Fibroblast of lung (primary cell): ENCODE measurements around the gene ATP5F1D.

Source experiments
- EZH2 ChIP-seq: IDR thresholded peaks from 2 replicates; pipeline ENCODE4 v1.5.1; 2012; ENCODE audit warnings: low read length, control low read depth, mild to moderate bottlenecking; ENCODE audit errors: missing control alignments
- TF ChIP-seq, protein P1 (sequence below), 2 donors: IDR thresholded peaks in 1 of 2; conservative IDR thresholded peaks in 1 of 2; 1 replicate in 1 of 2; 2 replicates in 1 of 2; pipeline ENCODE4 v1.5.1; 2011 to 2012; ENCODE audit warnings: low read length in 2 of 2, control low read depth in 1 of 2, inconsistent platforms in 1 of 2, low read depth in 1 of 2, mild to moderate bottlenecking in 1 of 2

DNA sequence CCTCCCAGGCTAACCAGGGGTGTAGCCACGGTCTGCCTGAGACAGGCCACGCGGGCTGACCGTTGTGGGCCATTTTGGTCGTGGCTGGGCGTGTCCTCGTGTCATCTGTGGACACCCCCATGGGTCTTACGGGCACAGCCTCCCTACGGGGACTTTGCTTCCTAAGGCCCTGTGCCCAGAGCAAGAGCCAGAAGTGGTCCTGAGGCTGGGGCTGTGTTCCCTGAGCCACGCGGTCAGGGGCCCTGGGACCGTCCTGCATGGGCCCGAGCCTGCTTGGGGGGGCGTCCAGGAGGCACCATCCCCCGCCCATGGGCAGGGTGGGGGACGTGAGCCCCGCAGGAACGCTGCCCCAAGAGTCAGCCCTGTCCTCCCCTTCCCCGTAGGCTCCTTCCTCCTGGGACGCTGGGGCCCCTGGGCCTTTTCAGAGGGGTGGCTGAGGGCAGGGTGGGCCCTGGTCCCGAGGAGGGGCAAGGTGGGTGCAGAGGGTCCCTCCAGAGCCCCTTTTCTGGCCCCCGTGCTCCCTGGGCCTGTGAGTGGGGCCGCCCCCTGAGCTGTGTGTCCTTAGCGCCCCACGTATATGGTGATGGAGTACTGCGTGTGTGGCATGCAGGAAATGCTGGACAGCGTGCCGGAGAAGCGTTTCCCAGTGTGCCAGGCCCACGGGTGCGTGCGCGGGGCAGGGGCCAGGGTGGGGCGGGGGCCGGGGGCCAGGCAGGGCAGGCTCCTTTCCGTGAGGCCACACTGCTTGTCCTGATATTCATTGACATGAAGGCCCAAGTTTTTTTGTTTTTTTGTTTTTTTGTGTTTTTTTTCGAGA, 22.6 kb upstream of the ATP5F1D start:
- TF ChIP-seq, protein P1, sequence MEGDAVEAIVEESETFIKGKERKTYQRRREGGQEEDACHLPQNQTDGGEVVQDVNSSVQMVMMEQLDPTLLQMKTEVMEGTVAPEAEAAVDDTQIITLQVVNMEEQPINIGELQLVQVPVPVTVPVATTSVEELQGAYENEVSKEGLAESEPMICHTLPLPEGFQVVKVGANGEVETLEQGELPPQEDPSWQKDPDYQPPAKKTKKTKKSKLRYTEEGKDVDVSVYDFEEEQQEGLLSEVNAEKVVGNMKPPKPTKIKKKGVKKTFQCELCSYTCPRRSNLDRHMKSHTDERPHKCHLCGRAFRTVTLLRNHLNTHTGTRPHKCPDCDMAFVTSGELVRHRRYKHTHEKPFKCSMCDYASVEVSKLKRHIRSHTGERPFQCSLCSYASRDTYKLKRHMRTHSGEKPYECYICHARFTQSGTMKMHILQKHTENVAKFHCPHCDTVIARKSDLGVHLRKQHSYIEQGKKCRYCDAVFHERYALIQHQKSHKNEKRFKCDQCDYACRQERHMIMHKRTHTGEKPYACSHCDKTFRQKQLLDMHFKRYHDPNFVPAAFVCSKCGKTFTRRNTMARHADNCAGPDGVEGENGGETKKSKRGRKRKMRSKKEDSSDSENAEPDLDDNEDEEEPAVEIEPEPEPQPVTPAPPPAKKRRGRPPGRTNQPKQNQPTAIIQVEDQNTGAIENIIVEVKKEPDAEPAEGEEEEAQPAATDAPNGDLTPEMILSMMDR (conservative IDR thresholded peaks at IDR 0.05 in 1 of 2, IDR thresholded peaks at IDR 0.05 in 1 of 2; ENCODE audit: low read depth in 1 of 2, low read length in 2 of 2): no peak
- TF ChIP-seq EZH2: no peak
